ENCODE measurements around the gene OR8G5.

- no peak for TF ChIP-seq TAF1 (IDR thresholded peaks at IDR 0.05; ENCODE audit: low read depth)
- no peak for TF ChIP-seq CTCF (IDR thresholded peaks at IDR 0.05; ENCODE audit: poor library complexity, severe bottlenecking)
- TF ChIP-seq POLR2AphosphoS5 (IDR thresholded peaks at IDR 0.05), result no peak
- TF ChIP-seq EP300 (conservative IDR thresholded peaks at IDR 0.05; ENCODE audit: poor library complexity, severe bottlenecking), result no peak
- TF ChIP-seq EZH2 (IDR thresholded peaks at IDR 0.05; ENCODE audit: borderline replicate concordance, insufficient read depth, low read length, poor library complexity, severe bottlenecking), result no peak
- no peak for TF ChIP-seq RAD21 (conservative IDR thresholded peaks at IDR 0.05)
These were observed at the start of gene OR8G5 for GRCh38 chr11:124256076-124256475.

Measured in neural cell (in vitro differentiated cells).